Measurements from ENCODE around the gene TRMT44. TPM values are rescaled to one million over a fixed set of nuclear protein-coding genes. Genes with fewer than 3 reads are reported as not detected.
"Not testable (repeated sequence)": the region's sequence is repeated elsewhere in the genome, so short reads cannot be mapped to it uniquely, and the experiment has no call there.

TRMT44 gene
- polyA plus RNA-seq, 3 donors, result 4.9 to 7.5 (median 6.6) TPM

GRCh38 chr4:8478801-8479744 lies 38.5 kb downstream of the TRMT44 start:
- Histone ChIP-seq H2AFZ (ENCODE audit: insufficient read depth, low read depth, low read length, poor library complexity, severe bottlenecking) (no peak overlapping the region), H3K4me1 (ENCODE audit: control insufficient read depth in 1 of 2, insufficient read depth in 2 of 2, low read length in 2 of 2) (no peaks in the 10 kb centered on the region), H4K20me1 (ENCODE audit: insufficient read depth, low read length) (no peaks in the 10 kb centered on the region), H3K36me3 (replicated peaks in 1 of 2; ENCODE audit: control insufficient read depth in 1 of 2, insufficient read depth in 2 of 2, low read length in 2 of 2) (peaks cover 9 to 23% of the 10 kb centered on the region in 2 donors), H3K79me2 (ENCODE audit: insufficient read depth, low read length) (no peaks in the 10 kb centered on the region), H3K9me3 (replicated peaks in 1 of 2; ENCODE audit: control insufficient read depth in 1 of 2, insufficient read depth in 1 of 2, low read length in 2 of 2) (no peaks in the 10 kb centered on the region), H3K27me3 (ENCODE audit: control insufficient read depth in 2 of 2, insufficient read depth in 2 of 2, low read length in 2 of 2) (no peaks in the 10 kb centered on the region), H3K4me3 (replicated peaks in 1 of 3; ENCODE audit: low read depth in 2 of 3, low read length in 3 of 3) (no peak overlapping the region), H3K9ac (ENCODE audit: insufficient read depth, low read length, poor library complexity, severe bottlenecking) (no peak overlapping the region), H3K4me2 (replicated peaks; ENCODE audit: extremely low read depth, low read length, poor library complexity, severe bottlenecking) (no peak overlapping the region), H3K27ac (ENCODE audit: low read depth in 1 of 2, low read length in 2 of 2) (no peak overlapping the region)
- TF ChIP-seq CTCF (IDR thresholded peaks at IDR 0.05), result no peak
- Mint-ChIP-seq H3K27me3 (ENCODE audit: low read depth in 3 of 3) (peaks cover 0 to 7% (median 1%) of the 10 kb centered on the region in 3 donors), H3K27ac (no peak overlapping the region), H3K9me3 (no peaks in the 10 kb centered on the region), H3K36me3 (peaks cover 17 to 20% of the 10 kb centered on the region in 2 donors), H3K4me3 (no peak overlapping the region), H3K4me1 (no peaks in the 10 kb centered on the region)
- DNase-seq, result no peak
- intact Hi-C loops (cut with micrococcal nuclease), result no loop called here
- 96% methylated on average over 12 of the region's 24 CpGs for WGBS (ENCODE audit: insufficient coverage)

GRCh38 chr4:8480221-8480620 lies 39.6 kb downstream of the TRMT44 start:
- H3K36me3 ChIP-seq (replicated peaks in 1 of 2; ENCODE audit: control insufficient read depth in 1 of 2, insufficient read depth in 2 of 2, low read length in 2 of 2), result peaks cover 9 to 18% of the 10 kb centered on the region in 2 donors
- DNase-seq, result no peak
- H3K4me2 ChIP-seq (replicated peaks; ENCODE audit: extremely low read depth, low read length, poor library complexity, severe bottlenecking), result no peak overlapping the region
- peaks cover 17 to 18% of the 10 kb centered on the region in 2 donors for H3K36me3 Mint-ChIP-seq
- H3K9me3 Mint-ChIP-seq, result no peaks in the 10 kb centered on the region
- TF ChIP-seq CTCF (IDR thresholded peaks at IDR 0.05), result no peak
- WGBS (ENCODE audit: insufficient coverage), result 100% methylated on average over 6 of the region's 11 CpGs
- no peak overlapping the region for H2AFZ ChIP-seq (ENCODE audit: insufficient read depth, low read depth, low read length, poor library complexity, severe bottlenecking)
- H3K27ac Mint-ChIP-seq, result peak overlapping the region in 1 of 7 donors; percentile 21
- H3K9me3 ChIP-seq (replicated peaks in 1 of 2; ENCODE audit: control insufficient read depth in 1 of 2, insufficient read depth in 1 of 2, low read length in 2 of 2), result no peaks in the 10 kb centered on the region
- intact Hi-C loops (cut with micrococcal nuclease), result no loop called here
- H4K20me1 ChIP-seq (ENCODE audit: insufficient read depth, low read length), result no peaks in the 10 kb centered on the region
- H3K79me2 ChIP-seq (ENCODE audit: insufficient read depth, low read length), result no peaks in the 10 kb centered on the region
- peaks cover 0 to 9% (median 1%) of the 10 kb centered on the region in 3 donors for H3K27me3 Mint-ChIP-seq (ENCODE audit: low read depth in 3 of 3)
- no peak overlapping the region for H3K27ac ChIP-seq (ENCODE audit: low read depth in 1 of 2, low read length in 2 of 2)
- H3K27me3 ChIP-seq (ENCODE audit: control insufficient read depth in 2 of 2, insufficient read depth in 2 of 2, low read length in 2 of 2), result no peaks in the 10 kb centered on the region
- no peak overlapping the region for H3K4me3 Mint-ChIP-seq
- H3K9ac ChIP-seq (ENCODE audit: insufficient read depth, low read length, poor library complexity, severe bottlenecking), result no peak overlapping the region
- no peak overlapping the region for H3K4me3 ChIP-seq (replicated peaks in 1 of 3; ENCODE audit: low read depth in 2 of 3, low read length in 3 of 3)
- no peaks in the 10 kb centered on the region for H3K4me1 Mint-ChIP-seq
- no peaks in the 10 kb centered on the region for H3K4me1 ChIP-seq (ENCODE audit: control insufficient read depth in 1 of 2, insufficient read depth in 2 of 2, low read length in 2 of 2)

DNA sequence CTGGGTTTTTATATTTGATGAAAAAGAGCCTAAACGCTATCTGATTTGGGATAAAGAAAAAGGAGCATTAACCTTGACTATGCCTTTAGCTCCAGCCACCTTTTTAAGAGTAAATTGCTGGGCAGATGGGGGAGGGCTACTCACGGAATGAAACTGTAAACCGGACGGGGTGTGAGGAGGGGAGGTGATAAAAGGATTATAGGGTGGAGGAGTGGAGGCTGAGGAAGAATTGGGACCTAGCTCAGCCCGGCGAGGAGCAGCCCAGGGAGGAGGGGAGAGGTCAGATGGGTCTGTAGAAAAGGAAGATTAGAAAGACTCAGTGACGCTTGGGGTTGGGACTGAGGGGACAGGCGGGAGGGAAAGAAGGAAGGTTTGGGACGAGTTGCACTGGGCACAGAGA lies 46.1 kb downstream of the TRMT44 start:
- WGBS (ENCODE audit: insufficient coverage), result 77% methylated on average over 5 of the region's 9 CpGs
- H3K36me3 ChIP-seq (replicated peaks in 1 of 2; ENCODE audit: control insufficient read depth in 1 of 2, insufficient read depth in 2 of 2, low read length in 2 of 2); H3K27me3 Mint-ChIP-seq (ENCODE audit: low read depth in 3 of 3); DNase-seq; H3K9ac ChIP-seq (ENCODE audit: insufficient read depth, low read length, poor library complexity, severe bottlenecking); H3K4me3 Mint-ChIP-seq; intact Hi-C loops (cut with micrococcal nuclease); H3K9me3 Mint-ChIP-seq; H3K4me2 ChIP-seq (replicated peaks; ENCODE audit: extremely low read depth, low read length, poor library complexity, severe bottlenecking); H4K20me1 ChIP-seq (ENCODE audit: insufficient read depth, low read length); H3K4me3 ChIP-seq (replicated peaks in 1 of 3; ENCODE audit: low read depth in 2 of 3, low read length in 3 of 3); H3K4me1 Mint-ChIP-seq; H2AFZ ChIP-seq (ENCODE audit: insufficient read depth, low read depth, low read length, poor library complexity, severe bottlenecking); H3K27me3 ChIP-seq (ENCODE audit: control insufficient read depth in 2 of 2, insufficient read depth in 2 of 2, low read length in 2 of 2); H3K27ac Mint-ChIP-seq; H3K27ac ChIP-seq (ENCODE audit: low read depth in 1 of 2, low read length in 2 of 2); H3K36me3 Mint-ChIP-seq; H3K79me2 ChIP-seq (ENCODE audit: insufficient read depth, low read length); H3K4me1 ChIP-seq (ENCODE audit: control insufficient read depth in 1 of 2, insufficient read depth in 2 of 2, low read length in 2 of 2); H3K9me3 ChIP-seq (replicated peaks in 1 of 2; ENCODE audit: control insufficient read depth in 1 of 2, insufficient read depth in 1 of 2, low read length in 2 of 2): not testable (repeated sequence)

Data from CD14-positive monocyte (primary cell).